Tibial artery (tissue), 4 donors: ENCODE results near the gene RHOV.

Source experiments
- DNase-seq, 2 donors: peaks; one replicate each; pipeline ENCODE4 v3.0.0-alpha.2; 2019
- H3K27ac ChIP-seq, 2 donors: fragments of 200-600 bp; sonication (generic) in 1 of 2; 1 replicate in 1 of 2; 2 replicates in 1 of 2; pipeline ENCODE4 v1.5.1; 2018 to 2019; ENCODE audit warnings: mild to moderate bottlenecking in 1 of 2
- H3K27me3 ChIP-seq, 2 donors: fragments of 200-600 bp; sonication (generic) in 1 of 2; one replicate each; pipeline versions ENCODE4 v1.5.1 to v1.6.0; 2016 to 2019
- H3K36me3 ChIP-seq, 3 donors: fragments of 200-600 bp; sonication (generic) in 2 of 3; one replicate each; pipeline ENCODE4 v1.5.1; 2016 to 2019; ENCODE audit warnings: mild to moderate bottlenecking in 2 of 3
- H3K4me1 ChIP-seq, 4 donors: fragments of 200-600 bp; sonication (generic) in 2 of 4; 1 replicate in 3 of 4; 2 replicates in 1 of 4; pipeline ENCODE4 v1.5.1; 2016 to 2019
- H3K4me3 ChIP-seq, 2 donors: fragments of 200-600 bp; sonication (generic) in 1 of 2; 1 replicate in 1 of 2; 2 replicates in 1 of 2; pipeline ENCODE4 v1.5.1; 2018 to 2019; ENCODE audit warnings: mild to moderate bottlenecking in 2 of 2
- H3K9me3 ChIP-seq, 3 donors: fragments of 200-600 bp; sonication (generic) in 1 of 3; one replicate each; pipeline ENCODE4 v1.5.1; 2016 to 2019
- CTCF ChIP-seq, 2 experiments: fragments of 200-600 bp in 1 of 2; fragments of 450-650 bp in 1 of 2; IDR thresholded peaks; one replicate each; pipeline ENCODE4 v1.5.1; 2017 to 2019; ENCODE audit warnings: antibody characterized with exemption in 2 of 2, mild to moderate bottlenecking in 1 of 2, moderate library complexity in 1 of 2
- intact Hi-C: fragments of 100-400 bp; cut with DNase I; formaldehyde crosslinking; loops from one replicate; pipeline ENCODE4 v1.15.0; 2023; ENCODE audit warnings: low total_unique reads

RHOV gene

GRCh38 chr15:40879609-40880008 lies 5.6 kb upstream of the RHOV start:
- no peak for DNase-seq
- Histone ChIP-seq H3K4me1 (peaks cover 0 to under 1% (median 0%) of the 10 kb centered on the region in 4 donors), H3K27me3 (no peaks in the 10 kb centered on the region), H3K4me3 (no peak overlapping the region), H3K9me3 (no peaks in the 10 kb centered on the region), H3K27ac (no peak overlapping the region), H3K36me3 (no peaks in the 10 kb centered on the region)
- intact Hi-C loops: no loop called here
- TF ChIP-seq CTCF (IDR thresholded peaks at IDR 0.05): no peak

DNA sequence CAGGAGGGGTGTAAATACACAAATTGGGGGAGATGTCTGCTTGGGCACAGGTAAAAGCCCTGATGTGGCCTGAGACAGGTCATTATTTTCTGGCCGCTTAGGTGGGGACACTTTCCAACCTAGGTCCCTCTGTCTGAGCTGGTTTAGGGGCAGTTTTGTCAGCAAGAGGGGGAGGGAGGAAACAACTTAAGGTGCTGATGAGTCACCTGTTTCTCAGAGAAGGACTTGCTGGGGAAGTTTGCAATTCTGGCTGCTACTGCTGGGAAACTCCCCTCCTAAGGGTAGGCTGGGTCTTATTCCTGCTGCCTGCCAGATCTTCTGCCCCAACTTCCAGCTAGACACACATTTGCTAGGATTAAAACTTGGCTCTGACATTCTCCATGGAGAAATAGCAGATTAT lies 4.8 kb upstream of the RHOV start:
- DNase-seq: no peak
- H3K36me3 ChIP-seq: no peaks in the 10 kb centered on the region
- no peaks in the 10 kb centered on the region for H3K9me3 ChIP-seq
- no peaks in the 10 kb centered on the region for H3K27me3 ChIP-seq
- intact Hi-C loops: no loop called here
- H3K4me1 ChIP-seq: peaks cover 0 to 9% (median 6%) of the 10 kb centered on the region in 4 donors
- H3K4me3 ChIP-seq: no peak overlapping the region
- H3K27ac ChIP-seq: no peak overlapping the region
- no peak for TF ChIP-seq CTCF (IDR thresholded peaks at IDR 0.05)

- DNase-seq: no peak
- peaks cover 0 to 19% (median 12%) of the 10 kb centered on the region in 4 donors for H3K4me1 ChIP-seq
- H3K27ac ChIP-seq: no peak overlapping the region
- H3K9me3 ChIP-seq: no peaks in the 10 kb centered on the region
- H3K36me3 ChIP-seq: no peaks in the 10 kb centered on the region
- no peak for TF ChIP-seq CTCF (IDR thresholded peaks at IDR 0.05)
- H3K27me3 ChIP-seq: peaks cover 0 to 8% of the 10 kb centered on the region in 2 donors
- intact Hi-C loops: no loop called here
- H3K4me3 ChIP-seq: no peak overlapping the region
Measured at GRCh38 chr15:40877694-40878093, 3.7 kb upstream of the RHOV start.

GRCh38 chr15:40875991-40876730 lies 2.1 kb upstream of the RHOV start:
- peaks cover 0 to 22% of the 10 kb centered on the region in 2 donors for H3K27me3 ChIP-seq
- no peak for TF ChIP-seq CTCF (IDR thresholded peaks at IDR 0.05)
- H3K4me3 ChIP-seq: no peak overlapping the region
- no peak for DNase-seq
- H3K36me3 ChIP-seq: no peaks in the 10 kb centered on the region
- no peaks in the 10 kb centered on the region for H3K9me3 ChIP-seq
- intact Hi-C loops: no loop called here
- no peak overlapping the region for H3K27ac ChIP-seq
- H3K4me1 ChIP-seq: peaks cover 0 to 19% (median 12%) of the 10 kb centered on the region in 4 donors

DNA sequence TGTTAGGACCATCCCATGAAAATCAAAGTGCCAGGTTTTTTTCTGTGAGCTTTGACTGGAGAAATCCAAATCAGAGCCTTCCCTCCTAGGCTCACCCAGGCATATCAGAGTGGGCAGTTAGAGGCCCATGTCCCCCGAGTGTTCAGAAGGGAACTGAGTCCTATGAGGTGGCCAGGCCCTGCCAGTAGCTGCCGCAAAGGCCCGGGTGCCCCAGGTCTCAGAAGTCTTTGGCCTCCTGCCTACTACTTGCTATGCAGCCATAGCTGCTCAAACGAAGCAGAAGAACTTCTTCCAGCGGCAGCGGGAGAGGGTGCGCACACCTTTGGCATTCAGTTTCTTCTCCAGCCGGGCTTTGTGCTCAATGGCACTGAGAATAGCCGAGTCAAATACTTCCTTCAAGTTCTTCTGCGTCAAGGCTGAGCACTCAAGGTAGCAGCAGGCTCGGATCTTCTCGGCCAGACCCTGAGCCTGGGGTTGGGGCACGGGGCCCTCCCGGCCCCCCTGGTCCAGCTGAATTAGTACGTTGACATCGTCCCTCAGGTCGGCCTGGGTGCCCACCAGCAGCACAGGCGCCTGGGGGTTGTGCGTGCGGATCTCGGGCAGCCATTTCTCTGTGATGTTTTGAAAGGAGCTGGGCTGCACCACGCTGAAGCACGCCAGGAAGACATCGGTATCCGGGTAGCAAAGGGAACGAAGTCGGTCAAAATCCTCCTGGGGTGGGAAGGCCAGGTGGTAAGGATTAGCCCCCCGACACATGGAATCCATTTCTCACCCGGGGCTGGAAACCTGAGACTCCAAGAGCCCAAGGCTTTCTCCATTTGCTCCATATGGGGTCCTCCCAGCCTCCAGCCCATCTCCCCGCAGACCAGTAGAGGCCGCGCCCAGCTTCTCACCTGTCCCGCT lies 992 bp downstream of the RHOV start:
- H3K9me3 ChIP-seq: no peaks in the 10 kb centered on the region
- H3K27me3 ChIP-seq: peaks cover 0 to 30% of the 10 kb centered on the region in 2 donors
- DNase-seq: no peak
- peaks cover 0 to 19% (median 12%) of the 10 kb centered on the region in 4 donors for H3K4me1 ChIP-seq
- H3K4me3 ChIP-seq: peak overlapping the region; percentile 43 to 60
- H3K27ac ChIP-seq: no peak overlapping the region
- H3K36me3 ChIP-seq: no peaks in the 10 kb centered on the region
- no peak for TF ChIP-seq CTCF (IDR thresholded peaks at IDR 0.05)
- intact Hi-C loops: no loop called here
